Measurements from ENCODE around the gene PRRX1.

PRRX1 gene

GRCh38 chr1:170729225-170730002 is 65.5 kb downstream of the PRRX1 start:
- no peaks in the 10 kb centered on the region for H3K27me3 ChIP-seq
- H3K4me3 ChIP-seq (ENCODE audit: low read depth in 1 of 2, low read length in 1 of 2), result no peak overlapping the region
- TF ChIP-seq, protein P1, sequence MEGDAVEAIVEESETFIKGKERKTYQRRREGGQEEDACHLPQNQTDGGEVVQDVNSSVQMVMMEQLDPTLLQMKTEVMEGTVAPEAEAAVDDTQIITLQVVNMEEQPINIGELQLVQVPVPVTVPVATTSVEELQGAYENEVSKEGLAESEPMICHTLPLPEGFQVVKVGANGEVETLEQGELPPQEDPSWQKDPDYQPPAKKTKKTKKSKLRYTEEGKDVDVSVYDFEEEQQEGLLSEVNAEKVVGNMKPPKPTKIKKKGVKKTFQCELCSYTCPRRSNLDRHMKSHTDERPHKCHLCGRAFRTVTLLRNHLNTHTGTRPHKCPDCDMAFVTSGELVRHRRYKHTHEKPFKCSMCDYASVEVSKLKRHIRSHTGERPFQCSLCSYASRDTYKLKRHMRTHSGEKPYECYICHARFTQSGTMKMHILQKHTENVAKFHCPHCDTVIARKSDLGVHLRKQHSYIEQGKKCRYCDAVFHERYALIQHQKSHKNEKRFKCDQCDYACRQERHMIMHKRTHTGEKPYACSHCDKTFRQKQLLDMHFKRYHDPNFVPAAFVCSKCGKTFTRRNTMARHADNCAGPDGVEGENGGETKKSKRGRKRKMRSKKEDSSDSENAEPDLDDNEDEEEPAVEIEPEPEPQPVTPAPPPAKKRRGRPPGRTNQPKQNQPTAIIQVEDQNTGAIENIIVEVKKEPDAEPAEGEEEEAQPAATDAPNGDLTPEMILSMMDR (IDR thresholded peaks at IDR 0.05), result no peak
- H3K9me3 ChIP-seq, result no peaks in the 10 kb centered on the region
- no peak overlapping the region for H3K27ac ChIP-seq
- no peaks in the 10 kb centered on the region for H3K4me1 ChIP-seq (ENCODE audit: control insufficient read depth in 1 of 2, insufficient read depth in 1 of 2, low read depth in 1 of 2, low read length in 1 of 2)
- H3K36me3 ChIP-seq, result no peaks in the 10 kb centered on the region

DNA sequence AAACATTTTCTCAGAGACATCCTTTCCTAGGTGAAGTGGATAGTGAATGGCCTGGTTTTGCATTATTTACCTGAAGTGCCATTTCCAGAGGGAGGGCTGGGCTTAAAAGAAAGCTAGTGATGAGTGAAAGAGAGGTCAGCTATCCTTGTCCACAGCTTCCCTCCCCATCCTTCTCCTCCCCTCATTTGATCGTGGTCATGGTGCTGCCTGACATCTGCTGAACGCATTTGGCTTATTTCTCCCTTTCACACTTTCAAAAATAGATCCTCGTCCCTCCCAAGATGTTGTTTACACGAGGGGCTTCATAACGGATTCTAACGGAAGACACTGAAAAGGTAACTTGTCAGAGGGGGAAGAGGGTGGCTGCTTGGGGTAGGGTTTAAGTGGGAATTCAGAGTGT is 66.1 kb downstream of the PRRX1 start:
- H3K27me3 ChIP-seq, result no peaks in the 10 kb centered on the region
- no peak overlapping the region for H3K4me3 ChIP-seq (ENCODE audit: low read depth in 1 of 2, low read length in 1 of 2)
- H3K36me3 ChIP-seq, result no peaks in the 10 kb centered on the region
- no peaks in the 10 kb centered on the region for H3K9me3 ChIP-seq
- TF ChIP-seq, protein P1 (IDR thresholded peaks at IDR 0.05), result no peak
- H3K27ac ChIP-seq, result no peak overlapping the region
- no peaks in the 10 kb centered on the region for H3K4me1 ChIP-seq (ENCODE audit: control insufficient read depth in 1 of 2, insufficient read depth in 1 of 2, low read depth in 1 of 2, low read length in 1 of 2)

- Histone ChIP-seq H3K27ac (no peak overlapping the region), H3K9me3 (no peaks in the 10 kb centered on the region), H3K4me3 (ENCODE audit: low read depth in 1 of 2, low read length in 1 of 2) (no peak overlapping the region), H3K27me3 (no peaks in the 10 kb centered on the region), H3K36me3 (no peaks in the 10 kb centered on the region), H3K4me1 (ENCODE audit: control insufficient read depth in 1 of 2, insufficient read depth in 1 of 2, low read depth in 1 of 2, low read length in 1 of 2) (no peaks in the 10 kb centered on the region)
- TF ChIP-seq, protein P1 (IDR thresholded peaks at IDR 0.05), result no peak
These were observed 66.5 kb downstream of the PRRX1 start for GRCh38 chr1:170730438-170730837.

DNA sequence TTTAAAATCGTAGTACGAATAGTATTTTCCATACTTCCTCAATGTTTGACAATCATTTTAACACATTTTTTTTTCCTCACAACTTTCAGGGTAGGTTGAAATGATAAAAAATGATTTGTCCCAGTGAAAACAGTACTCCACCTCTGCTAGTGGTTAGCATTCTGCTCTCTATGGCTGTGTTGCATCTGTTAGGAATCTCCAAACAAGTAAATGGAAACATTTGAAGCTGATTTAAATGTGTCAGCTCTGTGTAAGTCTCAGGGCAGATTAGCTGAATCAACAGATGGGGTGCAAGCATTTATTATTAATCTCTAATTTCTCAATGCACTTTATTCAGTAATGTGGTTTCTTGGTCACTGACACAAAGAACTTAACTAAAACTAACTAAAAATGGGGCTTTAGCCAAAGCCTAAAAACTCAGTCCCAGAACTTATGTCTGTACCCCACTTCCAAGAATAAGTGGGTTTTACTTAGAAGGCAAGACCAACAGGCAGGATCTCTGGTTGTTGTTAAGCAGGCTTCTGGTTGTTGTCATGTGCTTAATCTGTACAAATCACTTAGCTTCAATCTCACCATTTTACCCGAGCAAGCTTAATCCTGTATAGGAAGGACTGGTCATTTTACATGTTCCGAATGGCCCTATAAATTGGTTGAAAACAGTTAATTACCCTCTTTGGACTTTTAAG is 67.8 kb downstream of the PRRX1 start:
- no peaks in the 10 kb centered on the region for H3K4me1 ChIP-seq (ENCODE audit: control insufficient read depth in 1 of 2, insufficient read depth in 1 of 2, low read depth in 1 of 2, low read length in 1 of 2)
- no peaks in the 10 kb centered on the region for H3K9me3 ChIP-seq
- no peak overlapping the region for H3K4me3 ChIP-seq (ENCODE audit: low read depth in 1 of 2, low read length in 1 of 2)
- no peaks in the 10 kb centered on the region for H3K27me3 ChIP-seq
- H3K36me3 ChIP-seq, result no peaks in the 10 kb centered on the region
- no peak overlapping the region for H3K27ac ChIP-seq
- TF ChIP-seq, protein P1 (IDR thresholded peaks at IDR 0.05), result no peak

- no peak overlapping the region for H3K27ac ChIP-seq
These were observed 68.3 kb downstream of the PRRX1 start for GRCh38 chr1:170732252-170732588.

More at GRCh38 chr1:170732252-170732588, 68.3 kb downstream of the PRRX1 start:
- Histone ChIP-seq H3K27me3 (no peaks in the 10 kb centered on the region), H3K9me3 (no peaks in the 10 kb centered on the region), H3K4me3 (ENCODE audit: low read depth in 1 of 2, low read length in 1 of 2) (no peak overlapping the region), H3K36me3 (no peaks in the 10 kb centered on the region), H3K4me1 (ENCODE audit: control insufficient read depth in 1 of 2, insufficient read depth in 1 of 2, low read depth in 1 of 2, low read length in 1 of 2) (no peaks in the 10 kb centered on the region)
- TF ChIP-seq, protein P1 (IDR thresholded peaks at IDR 0.05), result no peak

All from neutrophil (primary cell).